ENCODE data around the gene ERBB4. TPM values are rescaled to one million over a fixed set of nuclear protein-coding genes. Genes with fewer than 3 reads are reported as not detected.

The ERBB4 gene
- total RNA-seq, 1 donor from 2014 or later: 9.9 TPM

DNA sequence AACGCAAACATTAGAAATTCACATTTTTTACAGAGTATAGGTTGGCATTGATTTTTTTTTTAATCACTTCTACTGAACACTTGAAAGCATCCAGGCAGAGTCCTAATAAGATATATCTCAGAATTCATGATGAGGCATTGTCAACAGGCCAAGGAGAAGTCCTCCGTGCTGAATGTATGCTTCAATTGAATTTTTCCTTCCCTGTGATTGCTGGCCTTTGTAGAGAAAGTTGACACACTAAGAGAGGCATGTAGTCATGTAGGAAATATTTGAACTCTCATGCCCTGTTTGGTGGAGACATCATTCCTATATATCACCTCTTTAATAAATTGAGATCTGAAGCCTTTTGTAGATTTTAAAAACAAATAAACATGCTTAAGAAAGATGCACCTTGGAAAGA lies 1137.3 kb downstream of the ERBB4 start:
- Histone ChIP-seq H3K4me3 (ENCODE audit: low read length in 3 of 3) (no peak overlapping the region), H3K9ac (ENCODE audit: low read depth in 1 of 3, low read length in 3 of 3) (no peak overlapping the region), H3K9me3 (ENCODE audit: control insufficient read depth in 3 of 3, low read length in 3 of 3) (no peaks in the 10 kb centered on the region), H3K36me3 (ENCODE audit: control insufficient read depth in 3 of 3, insufficient read depth in 3 of 3, low read length in 3 of 3) (no peaks in the 10 kb centered on the region), H3K27me3 (ENCODE audit: control insufficient read depth in 3 of 3, insufficient read depth in 3 of 3, low read length in 3 of 3) (no peaks in the 10 kb centered on the region), H3K27ac (ENCODE audit: low read depth, low read length) (no peak overlapping the region), H3K4me1 (ENCODE audit: control insufficient read depth in 3 of 3, insufficient read depth in 3 of 3, low read length in 3 of 3) (no peaks in the 10 kb centered on the region)

- no peak overlapping the region for H3K27ac ChIP-seq (ENCODE audit: low read depth, low read length)
- no peaks in the 10 kb centered on the region for H3K4me1 ChIP-seq (ENCODE audit: control insufficient read depth in 3 of 3, insufficient read depth in 3 of 3, low read length in 3 of 3)
- H3K9me3 ChIP-seq (ENCODE audit: control insufficient read depth in 3 of 3, low read length in 3 of 3): no peaks in the 10 kb centered on the region
- no peaks in the 10 kb centered on the region for H3K27me3 ChIP-seq (ENCODE audit: control insufficient read depth in 3 of 3, insufficient read depth in 3 of 3, low read length in 3 of 3)
- no peaks in the 10 kb centered on the region for H3K36me3 ChIP-seq (ENCODE audit: control insufficient read depth in 3 of 3, insufficient read depth in 3 of 3, low read length in 3 of 3)
- no peak overlapping the region for H3K9ac ChIP-seq (ENCODE audit: low read depth in 1 of 3, low read length in 3 of 3)
- H3K4me3 ChIP-seq (ENCODE audit: low read length in 3 of 3): no peak overlapping the region
Measured at GRCh38 chr2:211397764-211398163, 1140.8 kb downstream of the ERBB4 start.

DNA sequence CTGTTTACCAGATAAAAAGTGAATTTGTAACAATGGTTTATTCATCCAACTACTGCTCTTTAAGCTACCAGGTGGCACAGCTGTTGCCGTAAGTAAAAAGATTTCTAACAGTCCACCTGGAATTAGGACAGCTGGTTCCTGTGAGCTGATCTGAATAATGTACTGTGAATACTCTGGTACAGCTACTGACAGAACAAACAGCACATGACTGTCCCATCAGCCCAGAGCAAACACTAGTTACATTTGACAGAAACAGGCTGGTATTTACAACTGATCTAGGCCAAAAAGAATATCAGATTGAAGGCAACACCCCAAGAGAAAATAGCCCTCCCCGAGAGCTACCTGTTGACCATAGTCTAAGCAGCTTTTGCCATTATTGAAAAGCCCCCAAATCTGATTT lies 1141.8 kb downstream of the ERBB4 start:
- Histone ChIP-seq H3K27ac (ENCODE audit: low read depth, low read length) (no peak overlapping the region), H3K9ac (ENCODE audit: low read depth in 1 of 3, low read length in 3 of 3) (no peak overlapping the region), H3K4me1 (ENCODE audit: control insufficient read depth in 3 of 3, insufficient read depth in 3 of 3, low read length in 3 of 3) (no peaks in the 10 kb centered on the region), H3K27me3 (ENCODE audit: control insufficient read depth in 3 of 3, insufficient read depth in 3 of 3, low read length in 3 of 3) (no peaks in the 10 kb centered on the region), H3K9me3 (ENCODE audit: control insufficient read depth in 3 of 3, low read length in 3 of 3) (no peaks in the 10 kb centered on the region), H3K4me3 (ENCODE audit: low read length in 3 of 3) (no peak overlapping the region), H3K36me3 (ENCODE audit: control insufficient read depth in 3 of 3, insufficient read depth in 3 of 3, low read length in 3 of 3) (no peaks in the 10 kb centered on the region)

GRCh38 chr2:211391189-211391567 lies 1147.4 kb downstream of the ERBB4 start:
- H3K4me3 ChIP-seq (ENCODE audit: low read length in 3 of 3): no peak overlapping the region
- H3K9me3 ChIP-seq (ENCODE audit: control insufficient read depth in 3 of 3, low read length in 3 of 3): no peaks in the 10 kb centered on the region
- no peak overlapping the region for H3K27ac ChIP-seq (ENCODE audit: low read depth, low read length)
- no peak overlapping the region for H3K9ac ChIP-seq (ENCODE audit: low read depth in 1 of 3, low read length in 3 of 3)
- no peaks in the 10 kb centered on the region for H3K27me3 ChIP-seq (ENCODE audit: control insufficient read depth in 3 of 3, insufficient read depth in 3 of 3, low read length in 3 of 3)
- no peaks in the 10 kb centered on the region for H3K4me1 ChIP-seq (ENCODE audit: control insufficient read depth in 3 of 3, insufficient read depth in 3 of 3, low read length in 3 of 3)
- H3K36me3 ChIP-seq (ENCODE audit: control insufficient read depth in 3 of 3, insufficient read depth in 3 of 3, low read length in 3 of 3): peaks cover 0 to 2% (median 0%) of the 10 kb centered on the region in 3 donors

DNA sequence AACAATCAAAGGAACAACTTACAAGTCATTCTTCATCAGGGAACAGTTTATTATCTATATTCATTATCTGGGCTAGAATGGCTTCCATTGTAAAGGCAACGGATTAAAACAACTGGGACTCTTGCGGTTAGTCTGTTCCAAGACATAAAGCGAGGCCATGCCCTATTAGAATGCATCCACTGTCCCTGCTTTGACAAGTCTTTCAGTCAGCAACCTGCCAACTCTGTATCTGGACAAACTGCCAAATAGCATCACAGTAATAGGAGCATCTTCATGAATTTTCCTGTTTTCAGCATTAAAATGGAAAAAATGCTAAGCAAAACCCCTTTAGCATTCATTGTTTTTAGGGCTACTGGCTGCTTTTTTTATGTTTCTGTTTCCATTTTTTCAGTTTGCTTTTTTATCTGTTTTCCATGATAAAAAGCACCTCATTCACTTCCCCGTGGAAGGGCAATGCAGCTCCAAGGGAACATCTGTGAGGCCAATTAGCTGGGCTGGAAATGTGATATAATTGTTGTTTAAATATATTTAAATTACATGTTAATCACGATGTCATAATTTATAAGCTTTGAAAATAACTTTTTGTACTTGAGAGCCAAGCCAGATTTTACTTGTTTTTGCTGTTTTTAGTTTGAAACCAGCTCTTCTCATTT lies 1147.9 kb downstream of the ERBB4 start:
- Histone ChIP-seq H3K9ac (ENCODE audit: low read depth in 1 of 3, low read length in 3 of 3) (no peak overlapping the region), H3K27me3 (ENCODE audit: control insufficient read depth in 3 of 3, insufficient read depth in 3 of 3, low read length in 3 of 3) (no peaks in the 10 kb centered on the region), H3K27ac (ENCODE audit: low read depth, low read length) (no peak overlapping the region), H3K4me1 (ENCODE audit: control insufficient read depth in 3 of 3, insufficient read depth in 3 of 3, low read length in 3 of 3) (no peaks in the 10 kb centered on the region), H3K9me3 (ENCODE audit: control insufficient read depth in 3 of 3, low read length in 3 of 3) (no peaks in the 10 kb centered on the region), H3K4me3 (ENCODE audit: low read length in 3 of 3) (no peak overlapping the region), H3K36me3 (ENCODE audit: control insufficient read depth in 3 of 3, insufficient read depth in 3 of 3, low read length in 3 of 3) (peaks cover 0 to 2% (median 0%) of the 10 kb centered on the region in 3 donors)

- H3K4me3 ChIP-seq (ENCODE audit: low read length in 3 of 3): no peak overlapping the region
- H3K27ac ChIP-seq (ENCODE audit: low read depth, low read length): no peak overlapping the region
- no peaks in the 10 kb centered on the region for H3K4me1 ChIP-seq (ENCODE audit: control insufficient read depth in 3 of 3, insufficient read depth in 3 of 3, low read length in 3 of 3)
- no peaks in the 10 kb centered on the region for H3K9me3 ChIP-seq (ENCODE audit: control insufficient read depth in 3 of 3, low read length in 3 of 3)
- no peak overlapping the region for H3K9ac ChIP-seq (ENCODE audit: low read depth in 1 of 3, low read length in 3 of 3)
- H3K36me3 ChIP-seq (ENCODE audit: control insufficient read depth in 3 of 3, insufficient read depth in 3 of 3, low read length in 3 of 3): peaks cover 0 to 5% (median 2%) of the 10 kb centered on the region in 3 donors
- H3K27me3 ChIP-seq (ENCODE audit: control insufficient read depth in 3 of 3, insufficient read depth in 3 of 3, low read length in 3 of 3): no peaks in the 10 kb centered on the region
Measured at GRCh38 chr2:211387734-211388133, 1150.9 kb downstream of the ERBB4 start.

DNA sequence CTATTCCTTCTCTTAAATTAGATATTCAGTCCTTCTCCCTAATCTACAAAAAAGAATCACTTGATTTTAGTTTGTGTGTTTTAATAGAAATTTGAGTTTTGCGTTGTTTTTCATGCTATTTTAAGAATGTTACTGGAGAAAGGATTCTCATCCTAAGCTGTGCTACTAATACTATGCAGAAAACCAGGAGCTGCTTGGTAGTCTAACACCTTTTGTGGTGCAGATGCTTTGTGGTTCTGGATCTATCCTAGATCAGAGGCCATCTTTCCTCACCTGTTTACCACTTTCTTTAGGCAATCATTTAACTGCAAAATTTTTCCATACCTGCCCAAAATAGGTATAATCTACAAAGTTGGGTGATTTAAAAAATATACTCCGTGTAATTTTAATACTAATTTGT lies 1158.6 kb downstream of the ERBB4 start:
- Histone ChIP-seq H3K9me3 (ENCODE audit: control insufficient read depth in 3 of 3, low read length in 3 of 3) (no peaks in the 10 kb centered on the region), H3K4me3 (ENCODE audit: low read length in 3 of 3) (no peak overlapping the region), H3K27me3 (ENCODE audit: control insufficient read depth in 3 of 3, insufficient read depth in 3 of 3, low read length in 3 of 3) (no peaks in the 10 kb centered on the region), H3K9ac (ENCODE audit: low read depth in 1 of 3, low read length in 3 of 3) (no peak overlapping the region), H3K4me1 (ENCODE audit: control insufficient read depth in 3 of 3, insufficient read depth in 3 of 3, low read length in 3 of 3) (no peaks in the 10 kb centered on the region), H3K36me3 (ENCODE audit: control insufficient read depth in 3 of 3, insufficient read depth in 3 of 3, low read length in 3 of 3) (peaks cover 0 to 5% (median 0%) of the 10 kb centered on the region in 3 donors), H3K27ac (ENCODE audit: low read depth, low read length) (no peak overlapping the region)

GRCh38 chr2:211376410-211376809 lies 1162.2 kb downstream of the ERBB4 start:
- no peaks in the 10 kb centered on the region for H3K4me1 ChIP-seq (ENCODE audit: control insufficient read depth in 3 of 3, insufficient read depth in 3 of 3, low read length in 3 of 3)
- no peaks in the 10 kb centered on the region for H3K27me3 ChIP-seq (ENCODE audit: control insufficient read depth in 3 of 3, insufficient read depth in 3 of 3, low read length in 3 of 3)
- H3K9me3 ChIP-seq (ENCODE audit: control insufficient read depth in 3 of 3, low read length in 3 of 3): no peaks in the 10 kb centered on the region
- H3K36me3 ChIP-seq (ENCODE audit: control insufficient read depth in 3 of 3, insufficient read depth in 3 of 3, low read length in 3 of 3): no peaks in the 10 kb centered on the region
- H3K4me3 ChIP-seq (ENCODE audit: low read length in 3 of 3): no peak overlapping the region
- no peak overlapping the region for H3K27ac ChIP-seq (ENCODE audit: low read depth, low read length)
- H3K9ac ChIP-seq (ENCODE audit: low read depth in 1 of 3, low read length in 3 of 3): no peak overlapping the region

DNA sequence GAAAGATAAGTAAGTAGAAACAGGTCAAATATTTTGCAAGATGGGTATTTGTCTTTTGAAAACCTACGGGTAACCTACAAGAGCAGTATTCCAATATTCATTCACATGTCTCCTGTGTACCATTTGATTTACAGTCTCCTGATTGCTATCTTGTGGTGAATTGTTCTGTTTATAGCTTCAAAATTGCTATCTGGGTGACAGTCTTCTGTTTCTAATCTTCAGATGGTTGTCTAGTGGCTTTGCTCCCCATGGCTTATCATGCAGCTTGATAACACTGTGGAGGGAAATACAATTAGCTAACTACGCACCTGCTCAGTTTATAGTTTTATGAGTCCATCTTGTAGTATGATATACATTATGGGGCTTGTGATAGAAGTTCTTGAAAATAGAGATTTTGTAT lies 1165.4 kb downstream of the ERBB4 start:
- H3K27ac ChIP-seq (ENCODE audit: low read depth, low read length): no peak overlapping the region
- no peaks in the 10 kb centered on the region for H3K36me3 ChIP-seq (ENCODE audit: control insufficient read depth in 3 of 3, insufficient read depth in 3 of 3, low read length in 3 of 3)
- no peak overlapping the region for H3K9ac ChIP-seq (ENCODE audit: low read depth in 1 of 3, low read length in 3 of 3)
- H3K27me3 ChIP-seq (ENCODE audit: control insufficient read depth in 3 of 3, insufficient read depth in 3 of 3, low read length in 3 of 3): no peaks in the 10 kb centered on the region
- no peak overlapping the region for H3K4me3 ChIP-seq (ENCODE audit: low read length in 3 of 3)
- no peaks in the 10 kb centered on the region for H3K4me1 ChIP-seq (ENCODE audit: control insufficient read depth in 3 of 3, insufficient read depth in 3 of 3, low read length in 3 of 3)
- H3K9me3 ChIP-seq (ENCODE audit: control insufficient read depth in 3 of 3, low read length in 3 of 3): no peaks in the 10 kb centered on the region

DNA sequence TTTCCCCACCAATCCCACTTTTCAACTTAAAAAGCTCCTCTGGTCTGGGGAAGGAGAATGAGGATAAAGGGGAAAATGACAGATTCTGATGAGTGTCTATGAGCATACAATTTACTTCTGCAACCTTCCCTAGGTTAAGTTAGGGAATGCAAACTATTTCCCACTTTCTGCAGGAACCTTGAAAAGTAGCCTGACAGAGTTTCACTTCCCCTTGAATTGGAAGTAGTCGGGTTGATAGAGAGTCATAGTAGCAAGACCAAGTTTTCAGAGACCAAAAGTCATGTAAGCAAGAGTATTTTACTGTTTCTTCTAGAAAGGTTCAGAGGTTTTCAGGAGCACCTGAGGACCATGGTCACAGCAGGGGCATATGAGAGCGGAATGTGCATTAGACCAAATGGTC lies 1167.1 kb downstream of the ERBB4 start:
- Histone ChIP-seq H3K27me3 (ENCODE audit: control insufficient read depth in 3 of 3, insufficient read depth in 3 of 3, low read length in 3 of 3) (no peaks in the 10 kb centered on the region), H3K27ac (ENCODE audit: low read depth, low read length) (no peak overlapping the region), H3K9ac (ENCODE audit: low read depth in 1 of 3, low read length in 3 of 3) (no peak overlapping the region), H3K4me3 (ENCODE audit: low read length in 3 of 3) (no peak overlapping the region), H3K9me3 (ENCODE audit: control insufficient read depth in 3 of 3, low read length in 3 of 3) (no peaks in the 10 kb centered on the region), H3K36me3 (ENCODE audit: control insufficient read depth in 3 of 3, insufficient read depth in 3 of 3, low read length in 3 of 3) (no peaks in the 10 kb centered on the region), H3K4me1 (ENCODE audit: control insufficient read depth in 3 of 3, insufficient read depth in 3 of 3, low read length in 3 of 3) (no peaks in the 10 kb centered on the region)

Measured in skeletal muscle tissue (tissue), 4 donors.